CD14-positive monocyte (primary cell): ENCODE results near the gene SEMA3G. TPM values are rescaled to one million over a fixed set of nuclear protein-coding genes. Genes with fewer than 3 reads are reported as not detected.
A peak's percentile ranks its signal among the peaks of the same experiment; 100 is the strongest.

Experiments used
- DNase-seq, 3 donors: peaks; one replicate each; pipeline ENCODE4 v3.0.0-alpha.2; 2011 to 2022
- H2AFZ ChIP-seq: 2 replicates; pipeline ENCODE4 v1.6.0; 2012; ENCODE audit warnings: mild to moderate bottlenecking, low read depth, low read length, inconsistent platforms; ENCODE audit not compliant: insufficient read depth, poor library complexity, severe bottlenecking
- H3K27ac ChIP-seq, 2 donors: 1 replicate in 1 of 2; 2 replicates in 1 of 2; pipeline ENCODE4 v1.5.1; 2012 to 2013; ENCODE audit warnings: low read length in 2 of 2, control low read depth in 1 of 2, inconsistent platforms in 1 of 2, low read depth in 1 of 2, mild to moderate bottlenecking in 1 of 2
- H3K27me3 ChIP-seq, 2 donors: one replicate each; pipeline versions ENCODE4 v1.6.0 to v1.6.1; 2011 to 2013; ENCODE audit warnings: low read length in 2 of 2; ENCODE audit not compliant: control insufficient read depth in 2 of 2, insufficient read depth in 2 of 2
- H3K36me3 ChIP-seq, 2 donors: replicated peaks in 1 of 2; 1 replicate in 1 of 2; 2 replicates in 1 of 2; pipeline versions ENCODE4 v1.5.1 to v1.6.1; 2012 to 2013; ENCODE audit warnings: low read length in 2 of 2, control low read depth in 1 of 2, inconsistent platforms in 1 of 2, mild to moderate bottlenecking in 1 of 2; ENCODE audit not compliant: insufficient read depth in 2 of 2, control insufficient read depth in 1 of 2
- H3K4me1 ChIP-seq, 2 donors: 1 replicate in 1 of 2; 2 replicates in 1 of 2; pipeline versions ENCODE4 v1.5.1 to v1.6.1; 2012 to 2013; ENCODE audit warnings: low read length in 2 of 2, control low read depth in 1 of 2, inconsistent platforms in 1 of 2, mild to moderate bottlenecking in 1 of 2, moderate library complexity in 1 of 2; ENCODE audit not compliant: insufficient read depth in 2 of 2, control insufficient read depth in 1 of 2
- H3K4me2 ChIP-seq: replicated peaks from 2 replicates; pipeline ENCODE3; 2012; ENCODE audit warnings: low read length, moderate library complexity, mild to moderate bottlenecking; ENCODE audit not compliant: poor library complexity, severe bottlenecking; ENCODE audit errors: extremely low read depth
- H3K4me3 ChIP-seq, 3 experiments: fragments of 200-600 bp in 1 of 3; sonication (generic) in 1 of 3; replicated peaks in 1 of 3; 1 replicate in 2 of 3; 2 replicates in 1 of 3; pipeline ENCODE4 v1.5.1; 2011 to 2013; ENCODE audit warnings: low read length in 3 of 3, mild to moderate bottlenecking in 3 of 3, control low read depth in 2 of 3, low read depth in 2 of 3, inconsistent platforms in 1 of 3, moderate library complexity in 1 of 3
- H3K79me2 ChIP-seq: 2 replicates; pipeline ENCODE4 v1.6.0; 2012; ENCODE audit warnings: mild to moderate bottlenecking, control low read depth, inconsistent platforms, low read length, moderate library complexity; ENCODE audit not compliant: insufficient read depth
- H3K9ac ChIP-seq: 2 replicates; pipeline ENCODE4 v1.6.0; 2017; ENCODE audit warnings: low read length, mild to moderate bottlenecking; ENCODE audit not compliant: insufficient read depth, poor library complexity, severe bottlenecking
- H3K9me3 ChIP-seq, 2 donors: replicated peaks in 1 of 2; 1 replicate in 1 of 2; 2 replicates in 1 of 2; pipeline versions ENCODE4 v1.5.1 to v1.6.1; 2012 to 2013; ENCODE audit warnings: low read length in 2 of 2, control low read depth in 1 of 2; ENCODE audit not compliant: control insufficient read depth in 1 of 2, insufficient read depth in 1 of 2
- H4K20me1 ChIP-seq: 2 replicates; pipeline ENCODE4 v1.6.0; 2012; ENCODE audit warnings: mild to moderate bottlenecking, low read length, control low read depth, moderate library complexity; ENCODE audit not compliant: insufficient read depth
- H3K27ac Mint-ChIP-seq, 7 donors: one replicate each; pipeline ENCODE4 v1.8.0; 2020; ENCODE audit warnings: mild to moderate bottlenecking in 7 of 7, mixed read lengths in 7 of 7, moderate library complexity in 6 of 7, inconsistent platforms in 2 of 7
- H3K27me3 Mint-ChIP-seq, 3 donors: one replicate each; pipeline ENCODE4 v1.8.0; 2021 to 2022; ENCODE audit warnings: low read depth in 3 of 3, mild to moderate bottlenecking in 3 of 3, mixed read lengths in 3 of 3, moderate library complexity in 3 of 3, inconsistent platforms in 1 of 3
- H3K36me3 Mint-ChIP-seq, 2 donors: one replicate each; pipeline ENCODE4 v1.8.0; 2020; ENCODE audit warnings: mixed read lengths in 2 of 2, inconsistent platforms in 1 of 2, mild to moderate bottlenecking in 1 of 2
- H3K4me1 Mint-ChIP-seq: one replicate; pipeline ENCODE4 v1.8.0; 2020; ENCODE audit warnings: mild to moderate bottlenecking, mixed read lengths
- H3K4me3 Mint-ChIP-seq, 2 donors: one replicate each; pipeline ENCODE4 v1.8.0; 2020; ENCODE audit warnings: mild to moderate bottlenecking in 2 of 2, mixed read lengths in 2 of 2, moderate library complexity in 1 of 2
- H3K9me3 Mint-ChIP-seq, 7 donors: one replicate each; pipeline ENCODE4 v1.8.0; 2020 to 2022; ENCODE audit warnings: mixed read lengths in 7 of 7, mild to moderate bottlenecking in 6 of 7, moderate library complexity in 6 of 7, inconsistent platforms in 2 of 7
- CTCF ChIP-seq: fragments of 200-600 bp; IDR thresholded peaks from one replicate; pipeline ENCODE4 v1.8.0; 2022; ENCODE audit warnings: antibody characterized with exemption, mild to moderate bottlenecking
- WGBS: methylation state at CpG from one replicate; pipeline ENCODE4 v1.1.5; 2013; ENCODE audit warnings: missing lambda C conversion rate; ENCODE audit not compliant: insufficient coverage; 5-methylcytosine and 5-hydroxymethylcytosine counted together
- intact Hi-C, 2 donors: fragments of 100-400 bp; cut with micrococcal nuclease; formaldehyde crosslinking; loops; one replicate each; pipeline versions ENCODE4 v1.15.0 to v1.15.1; 2023
- polyA plus RNA-seq, 3 donors: library from polyadenylated mRNA; depleted of rRNA in 1 of 3; unstranded in 2 of 3; stranded (reverse) in 1 of 3; fragments of 300-500 nt in 2 of 3; fragments of >200 nt in 1 of 3; fragmentation: Illumina TruSeq in 2 of 3; gene quantifications; 1 replicate in 2 of 3; 2 replicates in 1 of 3; pipeline ENCODE4 v1.2.3, GENCODE V29; 2012 to 2021

Gene SEMA3G
- polyA plus RNA-seq, 3 donors = 0.03 TPM; not detected in 2

DNA sequence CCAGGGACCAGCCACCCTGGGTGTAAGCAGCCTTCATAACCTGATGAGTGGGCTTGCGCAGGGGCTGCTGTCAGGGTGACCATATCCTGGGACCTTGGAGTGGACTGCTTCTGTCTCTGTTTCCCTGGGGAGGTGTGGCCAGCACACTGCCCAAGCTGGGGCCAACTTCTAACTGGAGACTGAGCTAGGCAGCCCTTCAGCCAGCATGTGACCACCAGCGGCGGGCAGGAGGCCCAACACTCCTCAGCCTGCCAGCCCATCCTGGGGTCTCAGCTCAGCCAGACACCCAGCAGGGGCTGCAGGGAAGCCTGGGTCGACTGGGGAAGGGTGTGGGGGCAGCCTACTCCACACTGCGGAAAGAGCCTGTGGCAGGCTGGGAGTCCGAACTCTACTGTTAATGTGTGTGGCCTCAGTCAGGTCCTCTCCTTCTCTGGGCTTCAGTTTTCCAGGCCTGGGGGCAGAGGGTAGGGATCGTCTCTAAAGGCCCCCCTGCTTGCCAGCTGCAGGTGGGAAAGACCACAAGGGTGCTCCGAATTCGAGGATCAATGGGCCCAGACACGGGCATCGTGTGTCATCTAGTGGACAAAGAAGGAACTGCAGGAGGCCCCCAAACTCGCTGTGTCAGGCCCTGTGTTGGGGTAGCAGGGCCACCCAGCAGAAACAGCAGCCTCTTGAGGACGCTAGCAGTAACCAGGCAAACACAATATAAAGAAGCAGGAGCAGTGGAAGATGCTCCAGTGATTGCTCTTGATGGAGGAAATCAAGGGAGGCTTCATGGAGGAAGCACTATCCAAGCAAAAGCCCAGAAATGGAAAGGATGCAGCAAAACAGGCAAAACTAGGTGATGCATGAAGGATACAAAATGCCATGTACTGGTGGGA is 2.0 kb upstream of the SEMA3G start:
- H3K27me3 Mint-ChIP-seq = peaks cover 2 to 9% (median 7%) of the 10 kb centered on the region in 3 donors
- TF ChIP-seq CTCF = peak; percentile 100
- H3K79me2 ChIP-seq = no peaks in the 10 kb centered on the region
- peak overlapping the region in 1 of 2 donors; percentile 46 for H3K4me3 Mint-ChIP-seq
- H3K4me1 ChIP-seq = peaks cover 5 to 11% of the 10 kb centered on the region in 2 donors
- no peak overlapping the region for H3K27ac Mint-ChIP-seq
- H3K27me3 ChIP-seq = no peaks in the 10 kb centered on the region
- H3K36me3 ChIP-seq = no peaks in the 10 kb centered on the region
- H3K36me3 Mint-ChIP-seq = no peaks in the 10 kb centered on the region
- intact Hi-C loops = loop anchor here in 1 of 2 donors (1.0 kb wide), 1 partner anchor 19 kb away; no protein-coding TSS in a partner anchor
- no peak overlapping the region for H2AFZ ChIP-seq
- H3K4me2 ChIP-seq = no peak overlapping the region
- WGBS = 42% methylated on average over 8 of the region's 13 CpGs
- peaks cover 0 to 9% (median 3%) of the 10 kb centered on the region in 7 donors for H3K9me3 Mint-ChIP-seq
- H3K27ac ChIP-seq = no peak overlapping the region
- no peaks in the 10 kb centered on the region for H4K20me1 ChIP-seq
- no peak overlapping the region for H3K9ac ChIP-seq
- peaks cover 6% of the 10 kb centered on the region for H3K4me1 Mint-ChIP-seq
- no peak overlapping the region for H3K4me3 ChIP-seq
- DNase-seq = peak; percentile 49 to 62 (median 62)
- no peaks in the 10 kb centered on the region for H3K9me3 ChIP-seq

DNA sequence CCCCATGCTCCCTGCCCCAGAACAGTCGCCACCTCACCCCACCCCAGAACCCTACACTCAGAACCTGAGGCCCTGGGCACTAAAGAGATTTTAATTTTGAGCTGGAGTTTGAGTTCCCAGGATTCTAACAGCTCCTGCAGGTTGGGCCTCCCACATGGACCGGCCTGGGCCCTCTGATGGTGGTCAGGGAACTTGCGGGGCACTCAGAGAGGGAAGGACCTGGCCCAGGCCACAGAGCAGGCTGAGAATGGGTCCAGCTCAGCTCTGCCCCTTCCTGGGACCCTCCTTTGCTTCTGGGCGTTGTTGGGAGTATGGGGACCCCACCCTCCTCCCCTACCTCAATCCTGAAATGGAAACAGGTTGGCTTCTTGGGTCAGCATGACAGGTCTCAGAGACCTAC is 1.1 kb upstream of the SEMA3G start:
- peaks cover 6% of the 10 kb centered on the region for H3K4me1 Mint-ChIP-seq
- no peak overlapping the region for H3K27ac ChIP-seq
- H3K36me3 Mint-ChIP-seq = no peaks in the 10 kb centered on the region
- no peak overlapping the region for H3K4me3 ChIP-seq
- no peak overlapping the region for H3K9ac ChIP-seq
- no peak overlapping the region for H3K27ac Mint-ChIP-seq
- H3K79me2 ChIP-seq = no peaks in the 10 kb centered on the region
- no peaks in the 10 kb centered on the region for H3K36me3 ChIP-seq
- no peaks in the 10 kb centered on the region for H3K27me3 ChIP-seq
- no peak overlapping the region for H3K4me3 Mint-ChIP-seq
- intact Hi-C loops = no loop called here
- no peak for DNase-seq
- H3K27me3 Mint-ChIP-seq = peaks cover 2 to 9% (median 7%) of the 10 kb centered on the region in 3 donors
- no peak overlapping the region for H3K4me2 ChIP-seq
- 75% methylated on average over 1 of the region's 4 CpGs for WGBS
- H3K9me3 ChIP-seq = no peaks in the 10 kb centered on the region
- no peak for TF ChIP-seq CTCF
- H2AFZ ChIP-seq = no peak overlapping the region
- no peaks in the 10 kb centered on the region for H4K20me1 ChIP-seq
- H3K4me1 ChIP-seq = peaks cover 5 to 11% of the 10 kb centered on the region in 2 donors
- H3K9me3 Mint-ChIP-seq = peaks cover 0 to 5% (median 3%) of the 10 kb centered on the region in 7 donors
